Caco-2 (cell line): ENCODE data around the gene ARHGEF5. TPM values are rescaled to one million over a fixed set of nuclear protein-coding genes. Genes with fewer than 3 reads are reported as not detected.

ENCODE experiments used
- BruUV-seq: library from RNA; stranded (reverse); fragments of 400-500 nt; replicated peaks from 2 replicates; lab custom pipeline; 2021; lab: Mats Ljungman, UMichigan
- CTCF ChIA-PET: fragments of 300-600 bp; sonication (Branson Sonifier 250); formaldehyde crosslinking; loops from one replicate; lab custom pipeline; 2022; ENCODE audit warnings: antibody characterized with exemption; lab: Charles Lee
- POLR2A ChIA-PET: fragments of 300-600 bp; sonication (Branson Sonifier 250); formaldehyde crosslinking; loops from one replicate; lab custom pipeline; 2022; ENCODE audit warnings: antibody characterized with exemption; lab: Charles Lee
- DNase-seq, 2 experiments: peaks; one replicate each; pipeline versions ENCODE4 v3.0.0 to v3.0.0-alpha.2; 2020 to 2022
- H3K27me3 ChIP-seq: replicated peaks from 2 replicates; pipeline ENCODE4 v1.6.0; 2011; ENCODE audit warnings: low read length; ENCODE audit not compliant: control insufficient read depth, insufficient read depth
- H3K36me3 ChIP-seq: 2 replicates; pipeline ENCODE4 v1.5.1; 2011; ENCODE audit warnings: low read length; ENCODE audit not compliant: control insufficient read depth, insufficient read depth
- H3K4me1 ChIP-seq: fragments of 250-450 bp; sonication (Bioruptor Pico); 2 replicates; pipeline ENCODE4 v1.5.1; 2020; ENCODE audit warnings: mild to moderate bottlenecking
- H3K4me3 ChIP-seq: 2 replicates; pipeline ENCODE4 v1.5.1; 2011; ENCODE audit warnings: low read depth, mild to moderate bottlenecking, control low read depth, low read length
- H3K9me3 ChIP-seq: fragments of 250-450 bp; sonication (Bioruptor Pico); 2 replicates; pipeline ENCODE4 v1.5.1; 2020; ENCODE audit warnings: mild to moderate bottlenecking, moderate library complexity
- H3K27ac Mint-ChIP-seq: one replicate; pipeline ENCODE4 v1.8.0; 2022; ENCODE audit warnings: mixed read lengths; ENCODE audit not compliant: unreplicated experiment
- H3K27me3 Mint-ChIP-seq: one replicate; pipeline ENCODE4 v1.8.0; 2022; ENCODE audit warnings: mixed read lengths; ENCODE audit not compliant: insufficient read depth, unreplicated experiment
- H3K36me3 Mint-ChIP-seq: one replicate; pipeline ENCODE4 v1.8.0; 2022; ENCODE audit warnings: mild to moderate bottlenecking, mixed read lengths; ENCODE audit not compliant: insufficient read depth, unreplicated experiment
- H3K4me1 Mint-ChIP-seq: one replicate; pipeline ENCODE4 v1.8.0; 2022; ENCODE audit warnings: low read depth, mixed read lengths; ENCODE audit not compliant: unreplicated experiment
- H3K4me3 Mint-ChIP-seq: one replicate; pipeline ENCODE4 v1.8.0; 2022; ENCODE audit warnings: mild to moderate bottlenecking, moderate library complexity, mixed read lengths; ENCODE audit not compliant: unreplicated experiment
- H3K9me3 Mint-ChIP-seq: one replicate; pipeline ENCODE4 v1.8.0; 2022; ENCODE audit warnings: mixed read lengths; ENCODE audit not compliant: unreplicated experiment
- CTCF ChIP-seq, 2 experiments: fragments of 200-600 bp in 1 of 2; IDR thresholded peaks; 1 replicate in 1 of 2; 2 replicates in 1 of 2; pipeline versions ENCODE4 v1.5.1 to v1.8.0; 2011 to 2022; ENCODE audit warnings: antibody characterized with exemption in 1 of 2, control low read depth in 1 of 2, inconsistent platforms in 1 of 2, low read depth in 1 of 2, low read length in 1 of 2, mild to moderate bottlenecking in 1 of 2, moderate library complexity in 1 of 2; ENCODE audit not compliant: insufficient read depth in 1 of 2, severe bottlenecking in 1 of 2, unreplicated experiment in 1 of 2
- intact Hi-C: fragments of 100-400 bp; cut with micrococcal nuclease; formaldehyde crosslinking; loops from one replicate; pipeline ENCODE4 v1.10.0; 2022; ENCODE audit not compliant: unreplicated experiment
- total RNA-seq: library from RNA; stranded (reverse); gene quantifications from 2 replicates; pipeline ENCODE4 v1.2.3, GENCODE V29; 2022

The ARHGEF5 gene
- total RNA-seq, 1 experiment from 2014 or later, result 26.4 TPM

GRCh38 chr7:144390481-144390880, 35.3 kb downstream of the ARHGEF5 start:
- H3K4me1 ChIP-seq, result no peaks in the 10 kb centered on the region; the same call in 1 of the 2 replicates
- peaks cover 2% of the 10 kb centered on the region for H3K27me3 Mint-ChIP-seq
- no TSS peak for BruUV-seq
- no peak overlapping the region for H3K4me3 Mint-ChIP-seq
- peaks cover 9% of the 10 kb centered on the region for H3K4me1 Mint-ChIP-seq
- ChIA-PET CTCF (no interaction called here), POLR2A (no interaction called here)
- H3K4me3 ChIP-seq, result no peak overlapping the region
- no peaks in the 10 kb centered on the region for H3K36me3 ChIP-seq
- H3K9me3 Mint-ChIP-seq, result no peaks in the 10 kb centered on the region
- H3K27ac Mint-ChIP-seq, result no peak overlapping the region
- no peak for DNase-seq
- intact Hi-C loops, result loop anchor here (2.0 kb wide), 1 partner anchor 46 kb away; no protein-coding TSS in a partner anchor
- TF ChIP-seq CTCF (IDR thresholded peaks at IDR 0.05; ENCODE audit: insufficient read depth in 1 of 2, low read depth in 1 of 2, low read length in 1 of 2, severe bottlenecking in 1 of 2, unreplicated experiment in 1 of 2), result no peak
- H3K9me3 ChIP-seq, result no peaks in the 10 kb centered on the region
- H3K27me3 ChIP-seq, result no peaks in the 10 kb centered on the region
- peaks cover under 1% of the 10 kb centered on the region for H3K36me3 Mint-ChIP-seq

GRCh38 chr7:144391014-144391413, 35.8 kb downstream of the ARHGEF5 start:
- BruUV-seq, result no TSS peak
- intact Hi-C loops, result loop anchor here (2.0 kb wide), 1 partner anchor 46 kb away; no protein-coding TSS in a partner anchor

GRCh38 chr7:144391823-144392255, 36.6 kb downstream of the ARHGEF5 start:
- Mint-ChIP-seq H3K9me3 (no peaks in the 10 kb centered on the region), H3K27me3 (peaks cover 3% of the 10 kb centered on the region), H3K4me1 (peaks cover 13% of the 10 kb centered on the region), H3K27ac (no peak overlapping the region), H3K4me3 (no peak overlapping the region), H3K36me3 (no peaks in the 10 kb centered on the region)
- intact Hi-C loops, result loop anchor here (2.0 kb wide), 1 partner anchor 45 kb away; no protein-coding TSS in a partner anchor
- Histone ChIP-seq H3K36me3 (no peaks in the 10 kb centered on the region), H3K4me1 (no peaks in the 10 kb centered on the region; the same call in 1 of the 2 replicates), H3K27me3 (no peaks in the 10 kb centered on the region), H3K9me3 (no peaks in the 10 kb centered on the region), H3K4me3 (no peak overlapping the region)
- ChIA-PET CTCF (interaction anchor here (0.7 kb wide), 1 partner anchor 1514 kb away, joined by 5 read pairs; no protein-coding TSS in a partner anchor), POLR2A (no interaction called here)
- TF ChIP-seq CTCF (IDR thresholded peaks at IDR 0.05; ENCODE audit: insufficient read depth in 1 of 2, low read depth in 1 of 2, low read length in 1 of 2, severe bottlenecking in 1 of 2, unreplicated experiment in 1 of 2), result peak; percentile 65 to 69
- BruUV-seq, result no TSS peak
- peak in 1 of 2 experiments; percentile 39 for DNase-seq

More at GRCh38 chr7:144391014-144391413, 35.8 kb downstream of the ARHGEF5 start:
- Histone ChIP-seq H3K27me3 (no peaks in the 10 kb centered on the region), H3K4me3 (no peak overlapping the region), H3K4me1 (no peaks in the 10 kb centered on the region; the same call in 1 of the 2 replicates), H3K36me3 (no peaks in the 10 kb centered on the region), H3K9me3 (no peaks in the 10 kb centered on the region)
- TF ChIP-seq CTCF (IDR thresholded peaks at IDR 0.05; ENCODE audit: insufficient read depth in 1 of 2, low read depth in 1 of 2, low read length in 1 of 2, severe bottlenecking in 1 of 2, unreplicated experiment in 1 of 2), result no peak
- Mint-ChIP-seq H3K4me3 (no peak overlapping the region), H3K36me3 (no peaks in the 10 kb centered on the region), H3K4me1 (peaks cover 13% of the 10 kb centered on the region), H3K9me3 (no peaks in the 10 kb centered on the region), H3K27ac (no peak overlapping the region), H3K27me3 (peaks cover 3% of the 10 kb centered on the region)
- POLR2A ChIA-PET, result no interaction called here
- CTCF ChIA-PET, result no interaction called here
- no peak for DNase-seq
